HG03571 (cell line): ENCODE measurements around the gene CLEC4A.
"Not testable (repeated sequence)": the region's sequence is repeated elsewhere in the genome, so short reads cannot be mapped to it uniquely, and the experiment has no call there.

ENCODE experiments used
- ATAC-seq: cut with Tn5 transposase; IDR thresholded peaks from one replicate; pipeline ENCODE4 v1.9.1; 2021; ENCODE audit not compliant: unreplicated experiment

Gene CLEC4A

DNA sequence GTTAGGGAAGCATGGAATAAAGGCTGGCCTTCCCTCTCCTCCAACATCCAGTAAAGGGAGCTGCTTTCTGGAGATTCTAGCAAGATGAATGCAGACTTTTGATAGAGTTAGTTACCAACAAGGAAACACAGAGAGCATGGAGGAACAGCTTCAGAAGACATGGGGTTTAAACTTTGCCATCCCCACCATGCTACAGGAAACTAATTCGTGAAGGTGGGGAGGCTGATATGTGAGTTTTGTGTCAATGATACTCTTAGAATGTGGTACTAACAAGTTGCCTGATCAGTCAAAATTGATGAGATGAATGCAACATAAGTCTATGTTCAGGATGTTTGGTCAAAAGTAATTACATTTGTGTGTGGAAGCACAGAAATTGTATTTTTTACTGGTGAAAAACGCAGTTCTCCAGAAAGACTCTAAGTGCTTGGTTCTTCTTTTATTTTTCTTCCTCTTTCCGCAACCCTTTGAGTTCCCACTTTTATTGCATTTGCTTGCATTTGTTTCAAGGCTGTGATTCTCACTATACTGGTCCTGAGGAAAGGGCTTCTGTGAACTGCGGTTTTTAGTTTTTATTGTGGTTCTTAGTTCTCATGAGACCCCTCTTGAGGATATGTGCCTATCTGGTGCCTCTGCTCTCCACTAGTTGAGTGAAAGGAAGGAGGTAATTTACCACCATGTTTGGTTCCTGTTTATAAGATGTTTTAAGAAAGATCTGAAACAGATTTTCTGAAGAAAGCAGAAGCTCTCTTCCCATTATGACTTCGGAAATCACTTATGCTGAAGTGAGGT lies at the start of gene CLEC4A:
Gene CLEC4A (plus strand): TSS at position 494 of the 789 bp plus-strand sequence. CDS start 262 bp downstream, at position 756.
- ATAC-seq: no peak

DNA sequence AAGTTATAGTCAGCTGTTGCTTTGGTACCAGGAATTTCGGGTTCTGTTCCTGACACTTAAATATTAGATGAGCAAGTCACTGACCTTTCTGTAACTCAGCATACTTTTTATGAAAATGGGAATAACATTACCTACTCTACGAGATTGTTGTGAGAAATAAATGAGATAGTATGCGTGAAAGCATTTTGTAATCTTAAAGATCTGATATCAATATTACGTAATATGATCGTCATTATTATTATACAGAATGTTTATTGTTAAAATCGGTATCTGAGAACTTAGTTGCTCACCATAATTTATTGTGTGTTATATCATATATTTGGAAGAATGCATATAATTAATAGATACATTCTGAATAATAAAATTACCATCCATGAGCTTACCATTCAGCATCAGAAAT lies 47.5 kb upstream of the CLEC4A start:
- no peak for ATAC-seq

DNA sequence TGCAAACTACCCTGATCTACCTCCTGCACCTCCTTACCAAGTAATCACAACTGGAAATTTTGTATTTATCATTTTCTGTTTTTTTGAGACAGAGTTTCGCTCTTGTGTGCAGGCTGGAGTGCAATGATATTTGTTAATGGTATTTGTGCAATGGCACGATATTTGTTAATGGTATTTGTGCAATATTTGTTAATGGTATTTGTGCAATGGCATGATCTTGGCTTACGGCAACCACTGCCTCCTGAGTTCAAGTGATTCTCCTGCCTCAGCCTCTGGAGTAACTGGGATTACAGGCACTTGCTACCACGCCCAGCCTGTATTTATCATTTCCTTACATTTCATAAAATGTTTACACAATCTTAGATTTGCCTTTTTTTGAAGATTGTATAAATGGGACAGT lies 47.1 kb upstream of the CLEC4A start:
- no peak for ATAC-seq

DNA sequence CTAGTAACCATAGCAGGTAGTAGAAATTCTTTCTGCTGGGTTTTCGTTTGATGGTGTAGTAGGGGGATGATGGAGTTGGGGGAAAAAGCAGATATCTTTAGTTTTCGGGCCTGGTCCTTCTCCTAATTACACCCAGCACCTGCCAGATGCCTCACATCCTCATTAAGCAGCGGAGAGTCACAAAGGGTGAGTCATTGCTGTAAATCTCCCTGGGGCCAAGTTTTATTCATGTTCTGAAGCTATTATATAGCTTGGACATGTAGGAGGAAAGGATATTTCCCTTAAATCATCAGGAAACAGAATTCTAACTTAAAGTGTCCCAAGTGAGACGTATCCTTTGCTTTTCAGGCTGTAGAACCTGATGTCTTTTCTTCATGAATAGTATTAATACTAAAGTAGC lies 46.2 kb upstream of the CLEC4A start:
- ATAC-seq: no peak

DNA sequence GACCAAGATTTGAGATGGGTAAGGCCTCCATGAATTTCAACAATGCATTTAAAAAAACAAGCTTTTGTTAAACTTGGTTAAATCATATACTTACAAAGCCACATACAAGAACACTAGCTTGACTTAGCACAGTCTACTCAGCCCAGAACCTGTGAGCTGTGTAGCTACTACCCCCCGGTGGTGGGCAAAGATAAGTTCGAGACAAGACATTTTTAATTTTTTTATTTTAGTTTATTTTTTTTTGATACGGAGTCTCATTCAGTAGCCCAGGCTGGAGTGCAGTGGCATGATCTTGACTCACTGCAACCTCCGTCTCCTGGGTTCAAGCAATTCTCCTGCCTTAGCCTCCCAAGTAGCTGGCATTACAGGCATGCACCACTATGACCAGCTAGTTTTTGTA lies 45.0 kb upstream of the CLEC4A start:
- ATAC-seq: no peak

DNA sequence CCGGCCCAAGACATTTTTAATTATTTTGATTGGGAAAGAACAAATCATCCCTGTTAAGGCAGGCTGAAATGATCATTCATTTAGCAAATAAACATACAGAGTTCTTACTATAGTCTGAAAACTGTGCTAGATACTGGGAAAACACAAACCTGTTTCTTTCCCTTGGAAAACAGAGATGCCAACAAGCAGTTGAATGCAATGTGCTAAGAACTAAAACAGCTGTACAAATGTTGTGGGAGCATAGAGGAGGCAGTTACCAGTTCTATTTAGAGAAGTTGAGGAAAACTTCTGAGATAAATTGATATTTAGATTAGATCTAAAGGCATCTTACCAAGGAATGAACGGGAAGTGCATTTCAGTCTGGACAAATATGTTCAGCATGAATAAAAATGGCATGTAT lies 44.5 kb upstream of the CLEC4A start:
- ATAC-seq: no peak

DNA sequence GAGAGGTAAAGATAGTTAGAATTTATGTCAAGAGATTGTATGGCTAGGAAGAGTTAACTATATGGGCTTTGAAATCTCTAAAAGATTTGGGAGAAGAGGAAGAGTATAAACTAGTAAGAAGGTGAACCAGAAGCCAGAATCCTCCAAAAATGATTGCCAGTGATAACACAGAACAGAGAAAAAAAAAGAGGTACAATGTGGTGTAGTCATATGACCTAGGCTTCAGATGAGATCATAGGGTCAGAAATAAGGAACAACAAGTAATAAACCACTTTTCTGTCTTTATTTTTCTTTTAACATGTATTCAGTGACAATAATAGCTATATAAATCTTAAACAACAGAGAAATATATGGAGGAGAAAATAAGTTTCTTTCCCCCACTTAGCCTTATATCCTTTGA lies 43.3 kb upstream of the CLEC4A start:
- no peak for ATAC-seq

DNA sequence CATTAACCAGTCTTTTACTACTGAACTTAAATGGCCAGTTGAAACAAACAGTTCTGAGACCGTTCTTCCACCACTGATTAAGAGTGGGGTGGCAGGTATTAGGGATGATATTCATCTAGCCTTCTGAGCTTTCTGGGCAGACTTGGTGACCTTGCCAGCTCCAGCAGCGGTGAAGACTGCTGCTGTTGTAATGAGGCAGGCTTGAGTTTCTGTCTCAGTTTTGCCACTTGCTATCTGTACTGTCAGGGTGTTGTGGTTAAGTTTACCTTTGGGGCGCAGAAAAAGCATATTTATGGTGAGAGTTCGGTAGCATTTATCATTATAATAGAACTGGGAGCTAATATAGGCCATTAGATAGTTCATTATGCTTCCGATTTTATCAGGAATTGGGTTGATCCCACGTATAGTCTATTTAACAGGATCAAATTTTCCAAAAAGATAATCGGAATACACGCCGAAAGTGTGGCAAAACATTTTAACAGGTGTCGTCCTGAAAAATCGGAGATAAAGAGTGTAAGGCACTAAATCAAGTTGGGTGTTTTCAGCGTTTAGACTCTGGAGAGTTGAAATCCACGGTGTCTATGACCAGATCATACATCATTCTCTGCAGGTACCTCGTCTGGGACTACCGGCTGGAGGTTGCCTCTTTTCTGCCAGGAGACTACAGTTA lies 42.0 kb upstream of the CLEC4A start:
- no peak for ATAC-seq

DNA sequence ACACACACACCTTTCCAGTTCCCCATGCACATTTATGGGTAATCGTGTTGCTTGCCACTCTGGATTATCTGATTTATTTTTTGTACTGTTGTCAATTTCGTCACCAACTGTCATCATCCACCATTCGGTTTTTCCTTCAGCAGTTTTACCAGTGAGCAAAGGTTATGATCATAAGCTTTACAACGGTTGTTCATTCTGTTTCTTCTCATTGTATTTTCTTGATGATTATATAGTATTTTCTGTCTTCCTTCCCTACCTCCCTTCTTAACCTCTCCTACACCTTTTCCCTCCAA lies 40.7 kb upstream of the CLEC4A start:
- no peak for ATAC-seq

DNA sequence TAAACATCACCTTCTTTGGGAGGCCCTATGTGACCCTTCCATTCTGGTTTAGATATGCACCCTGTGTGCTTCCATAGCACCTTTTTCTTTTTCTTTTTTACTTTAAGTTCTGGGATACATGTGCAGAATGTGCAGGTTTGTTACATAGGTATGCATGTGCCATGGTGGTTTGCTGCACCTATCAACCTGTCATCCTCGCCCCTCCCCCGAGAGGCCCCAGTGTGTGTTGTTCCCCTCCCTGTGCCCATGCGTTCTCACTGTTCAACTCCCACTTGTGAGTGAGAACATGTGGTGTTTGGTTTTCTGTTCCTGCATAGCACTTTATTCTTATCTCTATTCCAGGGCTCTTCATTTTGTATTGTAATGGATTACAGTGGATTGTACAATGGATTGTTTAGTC lies 39.1 kb upstream of the CLEC4A start:
- ATAC-seq: not testable (repeated sequence)

DNA sequence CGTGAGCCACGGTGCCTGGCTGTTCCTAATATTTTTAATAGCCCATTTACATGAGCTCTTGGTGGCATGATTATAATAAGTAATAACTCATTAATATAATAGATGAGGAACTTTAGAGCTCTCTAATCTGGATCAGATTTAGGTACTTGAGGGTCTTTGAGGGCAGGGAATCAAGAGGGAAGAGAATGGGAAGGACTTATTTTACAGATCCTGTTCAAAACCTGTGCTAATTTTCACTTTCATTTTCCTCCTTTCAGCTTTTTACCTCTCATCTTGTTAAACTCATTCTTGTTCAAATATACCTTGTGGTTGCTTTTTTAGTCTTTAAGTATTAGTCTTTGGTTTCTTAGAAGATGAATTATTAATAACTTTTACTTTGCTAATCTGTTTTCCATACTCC lies 35.8 kb upstream of the CLEC4A start:
- no peak for ATAC-seq

DNA sequence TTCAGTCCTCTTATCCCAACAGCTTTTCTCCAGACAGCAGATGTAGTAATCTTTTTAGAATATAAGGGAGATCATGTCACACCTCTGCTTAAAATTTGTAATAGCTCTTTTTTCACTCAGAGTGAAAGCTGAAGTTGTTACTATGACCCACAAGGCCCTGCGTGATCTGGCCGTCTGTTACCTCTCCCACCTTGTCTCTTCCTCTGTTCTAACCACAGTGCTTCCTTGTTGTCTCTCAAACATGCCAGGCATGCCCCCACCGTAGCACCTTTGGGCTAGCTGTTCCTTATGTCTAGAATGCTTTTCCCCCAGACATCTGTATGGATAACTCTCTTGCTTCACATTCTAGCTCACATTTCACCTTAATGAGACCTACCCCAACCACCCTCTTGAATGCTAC lies 34.8 kb upstream of the CLEC4A start:
- ATAC-seq: peak; percentile 73

DNA sequence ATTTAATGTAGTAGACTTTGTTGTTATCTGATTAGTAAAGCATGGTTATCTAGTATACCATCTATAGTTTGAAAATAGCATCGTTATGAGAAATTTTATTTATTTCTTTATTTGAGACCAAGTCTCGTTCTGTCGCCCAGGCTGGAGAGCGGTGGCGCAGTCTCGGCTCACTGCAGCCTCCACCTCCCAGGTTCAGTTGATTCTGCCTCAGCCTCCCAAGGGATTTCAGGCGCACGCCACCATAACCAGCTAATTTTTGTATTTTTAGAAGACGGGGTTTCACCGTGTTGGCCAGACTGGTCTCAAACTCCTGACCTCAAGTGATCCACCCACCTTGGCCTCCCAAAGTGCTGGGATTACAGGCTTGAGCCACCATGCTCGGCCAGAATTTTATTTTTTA lies 34.1 kb upstream of the CLEC4A start:
- ATAC-seq: not testable (repeated sequence)

DNA sequence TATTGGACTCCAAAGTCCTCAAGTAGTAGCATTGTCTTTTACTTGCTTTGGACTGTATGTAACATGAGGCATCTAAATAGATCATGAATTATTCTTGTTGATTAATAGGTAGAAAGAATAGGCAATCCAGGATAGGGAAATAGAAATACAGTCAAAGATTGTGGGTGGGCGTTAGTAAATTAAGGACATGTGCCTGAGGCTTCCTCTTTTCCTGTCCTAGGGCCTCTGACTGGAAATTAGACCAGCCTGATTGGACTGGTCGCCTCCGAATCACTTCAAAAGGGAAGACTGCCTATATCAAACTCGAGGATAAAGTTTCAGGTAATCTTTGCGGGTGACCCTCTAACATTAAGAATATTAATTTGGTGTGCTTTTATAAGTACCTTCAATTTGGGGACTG lies 33.7 kb upstream of the CLEC4A start:
- no peak for ATAC-seq

DNA sequence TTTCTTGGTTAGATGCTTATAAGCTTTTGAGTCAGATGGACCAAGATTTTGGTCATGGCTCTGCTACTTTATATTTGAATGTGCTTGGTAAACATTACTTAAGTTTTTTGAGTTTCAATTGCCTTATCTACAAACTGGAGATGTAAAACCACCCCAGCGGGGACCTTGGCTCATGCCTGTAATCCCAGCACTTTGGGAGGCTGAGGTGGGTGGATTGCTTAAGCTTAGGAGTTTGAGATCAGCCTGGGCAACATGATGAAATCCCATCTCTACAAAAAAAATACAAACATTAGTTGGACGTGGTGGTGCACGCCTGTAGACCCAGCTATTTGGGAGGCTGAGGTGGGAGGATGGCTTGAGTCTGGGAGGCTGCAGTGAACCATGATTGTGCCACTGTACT lies 30.1 kb upstream of the CLEC4A start:
- ATAC-seq: no peak

DNA sequence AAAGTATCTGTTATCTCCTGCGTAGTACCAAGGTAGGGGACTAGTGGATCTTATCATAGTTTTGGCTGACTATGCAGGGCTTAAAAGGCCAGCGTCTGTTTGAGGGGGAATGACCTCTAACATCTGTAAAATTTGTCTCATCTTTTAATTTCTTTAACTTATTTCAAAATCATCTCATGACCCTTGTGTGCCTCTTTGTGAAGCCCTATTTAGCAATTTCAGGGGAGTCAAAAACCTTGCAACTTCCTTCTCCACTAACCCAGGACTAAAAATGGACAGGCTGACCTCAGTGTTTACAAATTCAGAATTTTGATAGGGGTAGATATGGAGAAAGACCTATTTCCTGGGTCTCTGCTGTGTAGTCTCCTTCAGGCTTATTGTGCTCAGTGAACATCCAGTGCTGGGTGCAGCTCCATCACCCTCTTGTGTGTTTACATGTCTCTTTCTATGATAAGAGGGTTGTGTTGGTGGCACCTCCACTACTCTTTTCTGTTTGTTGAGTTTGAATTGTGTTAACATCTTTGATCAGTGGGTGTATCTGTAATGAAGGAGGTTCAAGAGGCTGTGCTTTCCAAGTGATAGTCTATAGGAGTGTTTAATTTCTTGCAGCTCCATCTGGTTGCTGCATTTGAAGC lies 27.0 kb upstream of the CLEC4A start:
- no peak for ATAC-seq

DNA sequence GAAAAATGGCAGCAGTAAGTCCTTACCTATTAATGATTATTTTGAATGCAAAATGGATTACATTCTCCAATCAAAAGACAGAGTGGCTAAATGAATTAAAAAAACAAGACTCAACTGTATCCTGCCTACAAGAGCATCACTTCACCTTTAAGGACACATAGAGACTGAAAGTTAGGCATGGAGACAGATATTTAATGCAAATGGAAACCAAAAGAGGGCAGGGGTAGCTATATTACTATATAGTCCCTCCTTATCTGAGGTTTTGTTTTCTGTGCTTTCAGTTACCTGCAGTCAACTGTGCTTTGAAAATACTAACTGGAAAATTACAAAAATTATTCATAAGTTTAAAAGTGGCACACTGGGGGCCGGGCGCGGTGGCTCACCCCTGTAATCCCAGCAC lies 24.2 kb upstream of the CLEC4A start:
- ATAC-seq: no peak

DNA sequence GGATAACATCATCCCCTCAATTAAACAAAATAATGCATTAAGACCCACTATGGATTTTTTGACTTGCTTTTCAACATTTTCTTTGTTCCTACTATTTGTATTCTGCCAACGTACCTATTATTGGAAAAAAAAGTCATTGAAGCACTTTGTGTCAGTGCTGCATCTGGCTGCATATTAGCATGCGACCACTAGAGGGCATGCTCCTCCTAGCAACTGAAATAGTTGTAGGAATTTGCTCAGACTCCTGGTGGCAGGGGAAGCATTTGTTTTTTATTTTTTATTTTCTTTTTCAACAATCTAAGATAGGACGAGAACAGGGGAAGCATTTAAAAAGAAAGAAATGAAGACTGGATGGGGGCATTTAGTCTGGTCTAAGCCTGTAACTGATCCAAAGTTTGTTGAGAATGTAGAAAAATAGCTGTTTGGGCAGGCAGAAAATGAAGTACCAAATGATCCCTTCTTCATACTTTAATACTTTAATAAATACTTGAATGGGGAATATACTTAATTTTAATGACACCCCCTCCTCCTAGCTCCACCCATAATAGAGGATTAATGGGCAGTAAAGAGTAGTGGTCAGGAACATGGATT lies 14.5 kb upstream of the CLEC4A start:
- peak; percentile 57 for ATAC-seq

DNA sequence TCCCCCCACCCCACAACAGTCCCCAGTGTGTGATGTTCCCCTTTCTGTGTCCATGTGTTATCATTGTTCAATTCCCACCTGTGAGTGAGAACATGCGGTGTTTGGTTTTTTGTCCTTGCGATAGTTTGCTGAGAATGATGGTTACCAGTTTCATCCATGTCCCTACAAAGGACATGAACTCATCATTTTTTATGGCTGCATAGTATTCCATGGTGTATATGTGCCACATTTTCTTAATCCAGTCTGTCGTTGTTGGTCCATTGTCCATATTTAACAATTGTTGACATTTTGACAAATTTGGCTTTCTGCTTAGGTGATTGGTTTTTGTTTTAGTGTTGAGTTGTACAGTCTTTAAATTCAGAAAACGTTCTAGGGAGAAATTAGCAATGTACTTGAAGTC lies 10.3 kb upstream of the CLEC4A start:
- ATAC-seq: not testable (repeated sequence)

DNA sequence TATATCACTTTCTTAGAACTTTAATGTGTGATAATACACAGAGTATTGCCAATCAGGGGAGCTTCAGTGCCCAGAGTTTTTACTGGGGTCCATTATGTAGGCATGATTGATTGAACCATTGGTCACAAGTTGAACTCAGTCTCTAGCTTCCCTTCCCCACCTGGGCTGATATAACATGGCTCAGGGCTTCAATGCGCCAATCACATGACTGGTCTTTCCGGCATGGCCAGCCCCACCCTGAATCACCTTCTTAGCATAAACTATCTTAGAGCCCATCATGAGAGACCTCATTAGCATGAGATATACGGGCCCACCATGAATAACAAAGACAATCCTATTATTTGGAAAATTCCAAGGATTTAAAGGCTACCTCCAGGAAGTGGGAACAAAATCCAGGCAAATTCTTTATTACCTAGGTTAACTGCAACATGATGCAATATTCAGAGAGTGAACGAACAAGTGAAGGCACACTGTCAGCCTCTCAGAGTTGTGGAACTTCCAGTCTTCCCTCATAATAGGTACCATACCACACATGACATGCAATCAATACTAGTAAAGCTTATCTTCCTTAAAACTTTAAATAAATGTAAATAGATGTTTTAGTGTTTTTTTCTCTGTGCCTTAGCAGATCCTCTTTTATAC lies 3.2 kb upstream of the CLEC4A start:
- no peak for ATAC-seq

DNA sequence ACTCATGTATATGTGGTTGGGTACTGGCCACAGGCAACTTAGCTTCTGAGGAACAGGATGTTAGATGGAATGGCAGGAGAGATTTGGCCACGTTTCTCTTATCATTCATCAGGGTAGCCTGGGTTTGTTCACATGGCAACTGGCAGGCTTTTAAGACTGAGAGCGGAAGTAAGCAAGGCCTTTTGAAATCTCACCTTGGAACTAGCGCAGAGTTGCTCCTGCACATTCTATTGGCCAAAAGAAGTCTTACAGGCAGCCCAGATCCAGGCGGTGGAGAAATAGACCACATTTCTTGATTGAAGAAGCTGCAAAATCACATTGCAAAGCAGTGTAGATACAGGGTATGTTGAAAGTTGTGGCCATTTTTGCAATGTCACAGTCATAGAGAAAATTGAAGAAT lies 3.7 kb downstream of the CLEC4A start:
- no peak for ATAC-seq
